GM12878 (cell line): ENCODE results near the gene ESRRG. TPM values are rescaled to one million over a fixed set of nuclear protein-coding genes. Genes with fewer than 3 reads are reported as not detected.

Experiments used
- BCLAF1 ChIP-seq: fragments of 450-650 bp; IDR thresholded peaks from 2 replicates; pipeline ENCODE4 v1.6.1; 2017; ENCODE audit warnings: antibody characterized with exemption, mild to moderate bottlenecking, moderate library complexity
- GATAD2B ChIP-seq: fragments of 450-650 bp; conservative IDR thresholded peaks from 2 replicates; pipeline ENCODE4 v1.6.1; 2017; ENCODE audit warnings: low read depth, mild to moderate bottlenecking, moderate library complexity
- MTA2 ChIP-seq: fragments of 450-650 bp; IDR thresholded peaks from 2 replicates; pipeline ENCODE4 v1.6.1; 2016; ENCODE audit warnings: low read depth, mild to moderate bottlenecking, moderate library complexity
- SKIL ChIP-seq: fragments of 450-650 bp; IDR thresholded peaks from 2 replicates; pipeline ENCODE4 v1.6.1; 2017; ENCODE audit warnings: mild to moderate bottlenecking, low read depth, inconsistent platforms; ENCODE audit not compliant: poor library complexity, severe bottlenecking
- SUZ12 ChIP-seq: fragments of 200-600 bp; sonication (generic); IDR thresholded peaks from one replicate; pipeline ENCODE4 v1.6.1; 2018; ENCODE audit warnings: antibody characterized with exemption, mild to moderate bottlenecking; ENCODE audit not compliant: unreplicated experiment
- USF2 ChIP-seq: IDR thresholded peaks from 2 replicates; pipeline ENCODE4 v1.6.1; 2011; ENCODE audit warnings: low read depth, low read length, improper control_type of control experiment, borderline replicate concordance
- ZNF622 ChIP-seq: fragments of 450-650 bp; IDR thresholded peaks from 2 replicates; pipeline ENCODE4 v1.6.1; 2017; ENCODE audit warnings: mild to moderate bottlenecking, inconsistent platforms
- ZNF687 ChIP-seq: fragments of 450-650 bp; IDR thresholded peaks from 2 replicates; pipeline ENCODE4 v1.6.1; 2017; ENCODE audit warnings: mild to moderate bottlenecking, moderate library complexity
- polyA plus RNA-seq, 11 experiments: library from polyadenylated mRNA; depleted of rRNA in 4 of 11; unstranded in 6 of 11; stranded (reverse) in 5 of 11; fragments of >200 nt; fragmentation: Nextera tagmentation in 4 of 11; fragmentation: Illumina TruSeq in 1 of 11; extraction: Ambion mirVana in 4 of 11; extraction: Trizol in 1 of 11; gene quantifications; 1 replicate in 1 of 11; 2 replicates in 10 of 11; pipeline versions ENCODE4 v1.2.1 to v1.2.3, GENCODE V29; 2011 to 2016; ENCODE audit warnings: inconsistent platforms in 2 of 11, missing spikeins in 2 of 11, low read depth in 1 of 11
- total RNA-seq, 4 experiments: library from RNA; depleted of rRNA in 3 of 4; stranded (reverse); fragments of >200 nt in 3 of 4; fragmentation: Illumina TruSeq in 1 of 4; extraction: Trizol in 1 of 4; gene quantifications; 2 replicates each; pipeline versions ENCODE4 v1.2.1 to v1.2.3, GENCODE V29; 2013 to 2021

The ESRRG gene
- total and polyA plus RNA-seq, 10 of the 15 experiments (the other 5 are each of a cell fraction or from before 2014, with no cell fraction given) = 0.03 TPM; not detected in 9

- TF ChIP-seq ZNF687 (no peak), GATAD2B (no peak), SUZ12 (no peak), USF2 (no peak), MTA2 (no peak), ZNF622 (no peak), SKIL (no peak), BCLAF1 (no peak)
Observed at GRCh38 chr1:216688127-216688657, 35.0 kb downstream of the ESRRG start (continued).
